ENCODE data around the gene TSEN15. TPM values are rescaled to one million over a fixed set of nuclear protein-coding genes. Genes with fewer than 3 reads are reported as not detected.

Gene TSEN15
- total and polyA plus RNA-seq, 3 donors from 2014 or later = 24.4 to 36.3 (median 33.8) TPM

DNA sequence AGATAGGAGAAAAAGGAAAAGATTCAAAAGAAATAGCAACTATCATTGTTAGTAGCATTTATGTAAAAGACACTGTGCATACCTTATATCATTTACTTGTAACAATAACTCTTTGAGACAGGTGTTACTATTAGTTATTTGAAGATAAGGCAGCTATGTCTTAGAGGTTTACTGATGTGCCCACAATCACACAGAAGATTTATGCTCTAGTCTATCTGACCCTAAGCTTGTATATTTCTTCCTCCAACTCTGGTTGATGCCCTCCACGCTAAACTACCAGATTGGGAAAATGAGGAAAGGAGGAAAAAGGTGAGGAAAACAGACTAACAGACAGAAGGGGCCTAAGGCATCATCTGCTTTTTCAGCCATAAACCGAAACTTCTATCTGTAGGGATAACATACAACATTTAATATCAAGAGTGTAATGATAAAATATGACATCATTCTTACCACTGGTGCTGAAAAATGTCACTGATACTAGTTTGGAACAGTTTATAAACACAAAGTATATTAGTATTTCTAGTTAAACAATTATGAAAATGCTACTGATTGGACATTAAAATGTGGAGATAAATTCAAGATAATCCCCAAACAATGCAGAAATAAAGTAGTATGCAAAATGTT is 19.1 kb upstream of the TSEN15 start:
- no peak for DNase-seq
- intact Hi-C loops (cut with DNase I; ENCODE audit: low total_unique reads) = no loop called here
- H3K4me3 ChIP-seq = no peak overlapping the region
- 72 to 81% methylated on average over 2 of the region's 2 CpGs for WGBS, 2 donors
- H3K36me3 ChIP-seq (ENCODE audit: low read depth, missing control alignments) = no peaks in the 10 kb centered on the region
- H3K27me3 ChIP-seq = no peaks in the 10 kb centered on the region
- H3K27ac ChIP-seq = no peak overlapping the region
- TF ChIP-seq, protein P1, sequence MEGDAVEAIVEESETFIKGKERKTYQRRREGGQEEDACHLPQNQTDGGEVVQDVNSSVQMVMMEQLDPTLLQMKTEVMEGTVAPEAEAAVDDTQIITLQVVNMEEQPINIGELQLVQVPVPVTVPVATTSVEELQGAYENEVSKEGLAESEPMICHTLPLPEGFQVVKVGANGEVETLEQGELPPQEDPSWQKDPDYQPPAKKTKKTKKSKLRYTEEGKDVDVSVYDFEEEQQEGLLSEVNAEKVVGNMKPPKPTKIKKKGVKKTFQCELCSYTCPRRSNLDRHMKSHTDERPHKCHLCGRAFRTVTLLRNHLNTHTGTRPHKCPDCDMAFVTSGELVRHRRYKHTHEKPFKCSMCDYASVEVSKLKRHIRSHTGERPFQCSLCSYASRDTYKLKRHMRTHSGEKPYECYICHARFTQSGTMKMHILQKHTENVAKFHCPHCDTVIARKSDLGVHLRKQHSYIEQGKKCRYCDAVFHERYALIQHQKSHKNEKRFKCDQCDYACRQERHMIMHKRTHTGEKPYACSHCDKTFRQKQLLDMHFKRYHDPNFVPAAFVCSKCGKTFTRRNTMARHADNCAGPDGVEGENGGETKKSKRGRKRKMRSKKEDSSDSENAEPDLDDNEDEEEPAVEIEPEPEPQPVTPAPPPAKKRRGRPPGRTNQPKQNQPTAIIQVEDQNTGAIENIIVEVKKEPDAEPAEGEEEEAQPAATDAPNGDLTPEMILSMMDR (IDR thresholded peaks at IDR 0.05) = no peak
- TF ChIP-seq POLR2A (IDR thresholded peaks at IDR 0.05) = no peak
- no peaks in the 10 kb centered on the region for H3K9me3 ChIP-seq
- no peaks in the 10 kb centered on the region for H3K4me1 ChIP-seq

DNA sequence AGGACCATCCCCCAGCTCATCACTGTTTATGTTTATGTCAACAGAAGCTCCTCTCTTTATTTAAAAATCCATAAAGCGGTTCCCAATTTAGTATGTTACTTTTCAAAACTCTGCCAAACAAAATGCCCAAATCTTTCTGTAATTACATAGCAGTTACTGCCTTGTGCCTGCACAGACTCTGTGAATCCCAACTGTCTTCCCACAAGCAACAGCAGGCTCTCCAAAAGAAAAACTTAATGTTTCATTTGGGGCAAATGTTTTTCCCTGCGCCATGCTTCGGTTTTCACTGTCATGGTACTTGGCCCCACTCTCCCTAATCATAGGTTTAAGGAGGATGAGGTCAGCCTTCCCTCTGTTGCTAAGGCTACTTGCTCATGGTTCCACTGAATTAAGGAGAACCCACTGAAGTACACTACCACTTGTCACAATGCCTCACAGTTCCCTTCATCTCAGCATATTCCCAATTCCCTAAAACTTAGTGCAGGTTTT is 18.6 kb upstream of the TSEN15 start:
- Histone ChIP-seq H3K27ac (no peak overlapping the region), H3K27me3 (no peaks in the 10 kb centered on the region), H3K4me3 (no peak overlapping the region), H3K4me1 (no peaks in the 10 kb centered on the region), H3K36me3 (ENCODE audit: low read depth, missing control alignments) (no peaks in the 10 kb centered on the region), H3K9me3 (no peaks in the 10 kb centered on the region)
- WGBS, 2 donors = 80 to 87% methylated on average over 3 of the region's 3 CpGs
- no peak for DNase-seq
- intact Hi-C loops (cut with DNase I; ENCODE audit: low total_unique reads) = no loop called here
- TF ChIP-seq, protein P1 (IDR thresholded peaks at IDR 0.05) = no peak
- no peak for TF ChIP-seq POLR2A (IDR thresholded peaks at IDR 0.05)

DNA sequence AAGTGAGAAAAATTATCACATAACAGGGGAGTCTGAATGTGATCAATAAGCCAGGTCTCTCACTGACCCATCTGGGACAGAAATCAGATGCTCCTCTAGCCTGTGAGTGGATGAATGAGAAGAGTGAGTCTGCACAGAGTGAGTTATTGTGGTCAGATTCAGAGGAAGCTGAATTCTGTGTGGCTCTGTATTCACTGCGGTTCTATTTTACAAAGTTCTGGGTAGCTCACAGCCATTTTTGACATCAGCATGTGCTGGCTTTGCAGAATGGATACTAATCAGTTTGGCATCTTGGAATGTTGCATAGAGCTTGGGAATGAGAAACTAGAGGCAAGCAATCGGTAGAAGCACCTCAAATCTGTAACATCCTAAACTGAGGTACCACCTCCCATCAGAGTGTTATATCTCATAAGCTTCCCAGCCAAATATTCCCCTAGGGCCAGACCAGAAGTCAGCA is 17.8 kb upstream of the TSEN15 start:
- Histone ChIP-seq H3K4me3 (no peak overlapping the region), H3K27me3 (no peaks in the 10 kb centered on the region), H3K36me3 (ENCODE audit: low read depth, missing control alignments) (no peaks in the 10 kb centered on the region), H3K9me3 (no peaks in the 10 kb centered on the region), H3K4me1 (no peaks in the 10 kb centered on the region), H3K27ac (no peak overlapping the region)
- WGBS, 2 donors = 80 to 81% methylated on average over 2 of the region's 2 CpGs
- no peak for TF ChIP-seq POLR2A (IDR thresholded peaks at IDR 0.05)
- TF ChIP-seq, protein P1 (IDR thresholded peaks at IDR 0.05) = no peak
- intact Hi-C loops (cut with DNase I; ENCODE audit: low total_unique reads) = no loop called here
- DNase-seq = no peak

DNA sequence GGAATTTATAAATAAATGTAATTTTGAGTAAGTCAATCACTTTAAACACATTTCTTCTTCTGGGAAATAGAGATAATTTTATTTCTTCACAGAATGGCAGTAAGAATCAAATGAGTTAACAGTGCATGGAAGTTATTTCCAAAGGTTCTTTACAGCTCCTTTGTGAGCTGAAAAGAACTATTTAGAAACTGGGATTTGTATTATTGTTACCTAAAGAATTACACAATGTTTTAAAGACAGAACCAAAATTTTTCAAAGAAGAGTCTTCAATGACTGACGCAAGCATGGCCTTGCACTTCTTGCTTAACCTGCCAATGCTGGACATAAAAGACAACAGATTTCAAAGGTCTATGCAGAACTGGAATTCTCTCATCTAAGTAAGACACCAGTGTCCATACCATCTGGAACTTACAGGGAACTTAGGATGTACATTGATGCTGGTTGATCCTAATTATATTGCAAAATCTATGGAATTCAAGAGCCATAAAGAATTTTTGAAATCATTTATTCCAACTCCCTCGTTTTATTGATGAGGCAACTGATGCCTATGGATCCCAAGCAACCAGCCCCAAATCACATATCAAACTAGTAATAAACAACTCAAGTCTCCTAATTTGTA is 16.7 kb upstream of the TSEN15 start:
- intact Hi-C loops (cut with DNase I; ENCODE audit: low total_unique reads) = no loop called here
- no peaks in the 10 kb centered on the region for H3K9me3 ChIP-seq
- no peak overlapping the region for H3K4me3 ChIP-seq
- H3K4me1 ChIP-seq = no peaks in the 10 kb centered on the region
- H3K36me3 ChIP-seq (ENCODE audit: low read depth, missing control alignments) = no peaks in the 10 kb centered on the region
- TF ChIP-seq POLR2A (IDR thresholded peaks at IDR 0.05) = no peak
- TF ChIP-seq, protein P1 (IDR thresholded peaks at IDR 0.05) = no peak
- no peak overlapping the region for H3K27ac ChIP-seq
- no peak for DNase-seq
- 83 to 88% methylated on average over 2 of the region's 2 CpGs for WGBS, 2 donors
- H3K27me3 ChIP-seq = no peaks in the 10 kb centered on the region
